A549 (cell line): ENCODE results near the gene PPP4R1.

Experiments used
- BHLHE40 ChIP-seq: IDR thresholded peaks from 2 replicates; pipeline ENCODE4 v1.6.1; 2012; ENCODE audit warnings: low read depth, low read length, inconsistent platforms
- CEBPB ChIP-seq, 2 experiments: fragments of >200 bp in 1 of 2; sonication (Bioruptor Twin) in 1 of 2; formaldehyde crosslinking in 1 of 2; IDR thresholded peaks; 2 replicates each; pipeline ENCODE4 v1.6.1; 2012 to 2016
- EHF ChIP-seq: fragments of 250-450 bp; sonication (Bioruptor Pico); IDR thresholded peaks from 2 replicates; pipeline ENCODE4 v1.5.0; 2020; ENCODE audit warnings: mild to moderate bottlenecking
- EP300 ChIP-seq, 2 experiments: fragments of >200 bp; sonication (Bioruptor Twin); formaldehyde crosslinking; IDR thresholded peaks; 2 replicates in 1 of 2; 3 replicates in 1 of 2; pipeline ENCODE4 v1.6.1; 2016 to 2017
- KDM1A ChIP-seq: fragments of 200-600 bp; sonication (generic); IDR thresholded peaks from 2 replicates; pipeline ENCODE4 v1.6.1; 2016; ENCODE audit warnings: low read depth, mild to moderate bottlenecking
- MAFK ChIP-seq: fragments of 450-650 bp; IDR thresholded peaks from 2 replicates; pipeline ENCODE4 v1.6.1; 2014; ENCODE audit not compliant: partially characterized antibody
- MAZ ChIP-seq: fragments of 150-350 bp; IDR thresholded peaks from 2 replicates; pipeline ENCODE4 v1.6.1; 2014; ENCODE audit warnings: antibody characterized with exemption, low read depth, low read length, borderline replicate concordance
- POLR2A ChIP-seq: IDR thresholded peaks from 2 replicates; pipeline ENCODE4 v1.6.1; 2012; ENCODE audit warnings: mild to moderate bottlenecking, low read length
- RCOR1 ChIP-seq: fragments of 150-350 bp; IDR thresholded peaks from 2 replicates; pipeline ENCODE4 v1.6.1; 2014; ENCODE audit warnings: antibody characterized with exemption, low read length, low read depth
- TF ChIP-seq, protein P1 (sequence below): fragments of >200 bp; sonication (Bioruptor Twin); formaldehyde crosslinking; IDR thresholded peaks from 3 replicates; pipeline ENCODE4 v1.5.1; 2016
- TF ChIP-seq, protein P2 (sequence below): fragments of 150-350 bp; IDR thresholded peaks from 2 replicates; pipeline ENCODE4 v1.6.1; 2014; ENCODE audit warnings: low read depth, mild to moderate bottlenecking, low read length
- TF ChIP-seq, protein P3 (sequence below): fragments of 200-600 bp; sonication (generic); IDR thresholded peaks from 2 replicates; pipeline ENCODE4 v1.6.1; 2016; ENCODE audit warnings: antibody characterized with exemption, mild to moderate bottlenecking, moderate library complexity

DNA sequence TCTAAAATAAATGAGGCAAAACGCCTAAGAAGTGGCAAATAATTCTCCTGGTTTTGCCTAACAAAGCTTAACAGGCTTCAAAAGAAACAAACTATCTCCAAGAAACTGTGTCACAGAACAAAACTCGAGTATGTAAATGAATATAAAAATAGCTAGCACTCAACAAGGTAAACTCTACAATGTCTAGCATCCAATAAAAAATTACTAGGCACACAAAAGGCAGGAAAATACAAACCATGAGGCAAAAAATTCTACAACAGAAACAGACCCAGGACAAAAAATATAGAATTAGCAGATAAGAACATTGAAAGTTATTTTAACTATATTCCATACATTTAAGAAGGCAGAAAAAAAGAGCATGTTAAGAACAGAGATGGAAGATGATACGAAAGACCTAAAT, 16.8 kb downstream of the PPP4R1 start:
- no peak for TF ChIP-seq EHF (CRISPR knock-in tag)
- TF ChIP-seq KDM1A = no peak
- no peak for TF ChIP-seq BHLHE40
- TF ChIP-seq, protein P1, sequence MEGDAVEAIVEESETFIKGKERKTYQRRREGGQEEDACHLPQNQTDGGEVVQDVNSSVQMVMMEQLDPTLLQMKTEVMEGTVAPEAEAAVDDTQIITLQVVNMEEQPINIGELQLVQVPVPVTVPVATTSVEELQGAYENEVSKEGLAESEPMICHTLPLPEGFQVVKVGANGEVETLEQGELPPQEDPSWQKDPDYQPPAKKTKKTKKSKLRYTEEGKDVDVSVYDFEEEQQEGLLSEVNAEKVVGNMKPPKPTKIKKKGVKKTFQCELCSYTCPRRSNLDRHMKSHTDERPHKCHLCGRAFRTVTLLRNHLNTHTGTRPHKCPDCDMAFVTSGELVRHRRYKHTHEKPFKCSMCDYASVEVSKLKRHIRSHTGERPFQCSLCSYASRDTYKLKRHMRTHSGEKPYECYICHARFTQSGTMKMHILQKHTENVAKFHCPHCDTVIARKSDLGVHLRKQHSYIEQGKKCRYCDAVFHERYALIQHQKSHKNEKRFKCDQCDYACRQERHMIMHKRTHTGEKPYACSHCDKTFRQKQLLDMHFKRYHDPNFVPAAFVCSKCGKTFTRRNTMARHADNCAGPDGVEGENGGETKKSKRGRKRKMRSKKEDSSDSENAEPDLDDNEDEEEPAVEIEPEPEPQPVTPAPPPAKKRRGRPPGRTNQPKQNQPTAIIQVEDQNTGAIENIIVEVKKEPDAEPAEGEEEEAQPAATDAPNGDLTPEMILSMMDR = no peak
- TF ChIP-seq MAFK = no peak
- TF ChIP-seq, protein P2, sequence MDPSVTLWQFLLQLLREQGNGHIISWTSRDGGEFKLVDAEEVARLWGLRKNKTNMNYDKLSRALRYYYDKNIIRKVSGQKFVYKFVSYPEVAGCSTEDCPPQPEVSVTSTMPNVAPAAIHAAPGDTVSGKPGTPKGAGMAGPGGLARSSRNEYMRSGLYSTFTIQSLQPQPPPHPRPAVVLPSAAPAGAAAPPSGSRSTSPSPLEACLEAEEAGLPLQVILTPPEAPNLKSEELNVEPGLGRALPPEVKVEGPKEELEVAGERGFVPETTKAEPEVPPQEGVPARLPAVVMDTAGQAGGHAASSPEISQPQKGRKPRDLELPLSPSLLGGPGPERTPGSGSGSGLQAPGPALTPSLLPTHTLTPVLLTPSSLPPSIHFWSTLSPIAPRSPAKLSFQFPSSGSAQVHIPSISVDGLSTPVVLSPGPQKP = no peak
- no peak for TF ChIP-seq CEBPB (IDR thresholded peaks at IDR 0.05)
- TF ChIP-seq, protein P3, sequence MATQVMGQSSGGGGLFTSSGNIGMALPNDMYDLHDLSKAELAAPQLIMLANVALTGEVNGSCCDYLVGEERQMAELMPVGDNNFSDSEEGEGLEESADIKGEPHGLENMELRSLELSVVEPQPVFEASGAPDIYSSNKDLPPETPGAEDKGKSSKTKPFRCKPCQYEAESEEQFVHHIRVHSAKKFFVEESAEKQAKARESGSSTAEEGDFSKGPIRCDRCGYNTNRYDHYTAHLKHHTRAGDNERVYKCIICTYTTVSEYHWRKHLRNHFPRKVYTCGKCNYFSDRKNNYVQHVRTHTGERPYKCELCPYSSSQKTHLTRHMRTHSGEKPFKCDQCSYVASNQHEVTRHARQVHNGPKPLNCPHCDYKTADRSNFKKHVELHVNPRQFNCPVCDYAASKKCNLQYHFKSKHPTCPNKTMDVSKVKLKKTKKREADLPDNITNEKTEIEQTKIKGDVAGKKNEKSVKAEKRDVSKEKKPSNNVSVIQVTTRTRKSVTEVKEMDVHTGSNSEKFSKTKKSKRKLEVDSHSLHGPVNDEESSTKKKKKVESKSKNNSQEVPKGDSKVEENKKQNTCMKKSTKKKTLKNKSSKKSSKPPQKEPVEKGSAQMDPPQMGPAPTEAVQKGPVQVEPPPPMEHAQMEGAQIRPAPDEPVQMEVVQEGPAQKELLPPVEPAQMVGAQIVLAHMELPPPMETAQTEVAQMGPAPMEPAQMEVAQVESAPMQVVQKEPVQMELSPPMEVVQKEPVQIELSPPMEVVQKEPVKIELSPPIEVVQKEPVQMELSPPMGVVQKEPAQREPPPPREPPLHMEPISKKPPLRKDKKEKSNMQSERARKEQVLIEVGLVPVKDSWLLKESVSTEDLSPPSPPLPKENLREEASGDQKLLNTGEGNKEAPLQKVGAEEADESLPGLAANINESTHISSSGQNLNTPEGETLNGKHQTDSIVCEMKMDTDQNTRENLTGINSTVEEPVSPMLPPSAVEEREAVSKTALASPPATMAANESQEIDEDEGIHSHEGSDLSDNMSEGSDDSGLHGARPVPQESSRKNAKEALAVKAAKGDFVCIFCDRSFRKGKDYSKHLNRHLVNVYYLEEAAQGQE = no peak
- no peak for TF ChIP-seq POLR2A
- no peak for TF ChIP-seq EP300 (IDR thresholded peaks at IDR 0.05)
- TF ChIP-seq RCOR1 = no peak
- no peak for TF ChIP-seq MAZ
